Immature natural killer cell (primary cell): Measurements from ENCODE around the gene COL9A1. TPM values are rescaled to one million over a fixed set of nuclear protein-coding genes. Genes with fewer than 3 reads are reported as not detected.
"Not testable (repeated sequence)": the region's sequence is repeated elsewhere in the genome, so short reads cannot be mapped to it uniquely, and the experiment has no call there.

Experiments used
- DNase-seq, 3 donors: peaks; one replicate each; pipeline ENCODE4 v3.0.0; 2022; ENCODE audit warnings: mixed read lengths in 1 of 3
- H3K27ac Mint-ChIP-seq, 6 donors: one replicate each; pipeline ENCODE4 v1.8.0; 2020; ENCODE audit warnings: mixed read lengths in 6 of 6, mild to moderate bottlenecking in 5 of 6, inconsistent platforms in 4 of 6, moderate library complexity in 3 of 6
- H3K27me3 Mint-ChIP-seq, 3 donors: one replicate each; pipeline ENCODE4 v1.8.0; 2020 to 2021; ENCODE audit warnings: low read depth in 3 of 3, mild to moderate bottlenecking in 3 of 3, mixed read lengths in 3 of 3, moderate library complexity in 3 of 3, inconsistent platforms in 1 of 3
- H3K36me3 Mint-ChIP-seq, 3 donors: one replicate each; pipeline ENCODE4 v1.8.0; 2020; ENCODE audit warnings: mixed read lengths in 3 of 3, inconsistent platforms in 2 of 3, mild to moderate bottlenecking in 2 of 3
- H3K4me1 Mint-ChIP-seq, 2 donors: one replicate each; pipeline ENCODE4 v1.8.0; 2020; ENCODE audit warnings: inconsistent platforms in 2 of 2, mild to moderate bottlenecking in 2 of 2, mixed read lengths in 2 of 2, moderate library complexity in 1 of 2
- H3K4me3 Mint-ChIP-seq, 5 donors: one replicate each; pipeline ENCODE4 v1.8.0; 2020; ENCODE audit warnings: mild to moderate bottlenecking in 5 of 5, mixed read lengths in 5 of 5, inconsistent platforms in 3 of 5, moderate library complexity in 3 of 5
- H3K9me3 Mint-ChIP-seq, 6 donors: one replicate each; pipeline ENCODE4 v1.8.0; 2020; ENCODE audit warnings: mild to moderate bottlenecking in 6 of 6, mixed read lengths in 6 of 6, inconsistent platforms in 4 of 6, moderate library complexity in 3 of 6
- polyA plus RNA-seq, 3 donors: library from polyadenylated mRNA; unstranded; fragments of 300-500 nt; fragmentation: Illumina TruSeq; gene quantifications; one replicate each; pipeline ENCODE4 v1.2.3, GENCODE V29; 2021

The COL9A1 gene
- polyA plus RNA-seq, 3 donors from 2014 or later = not detected

DNA sequence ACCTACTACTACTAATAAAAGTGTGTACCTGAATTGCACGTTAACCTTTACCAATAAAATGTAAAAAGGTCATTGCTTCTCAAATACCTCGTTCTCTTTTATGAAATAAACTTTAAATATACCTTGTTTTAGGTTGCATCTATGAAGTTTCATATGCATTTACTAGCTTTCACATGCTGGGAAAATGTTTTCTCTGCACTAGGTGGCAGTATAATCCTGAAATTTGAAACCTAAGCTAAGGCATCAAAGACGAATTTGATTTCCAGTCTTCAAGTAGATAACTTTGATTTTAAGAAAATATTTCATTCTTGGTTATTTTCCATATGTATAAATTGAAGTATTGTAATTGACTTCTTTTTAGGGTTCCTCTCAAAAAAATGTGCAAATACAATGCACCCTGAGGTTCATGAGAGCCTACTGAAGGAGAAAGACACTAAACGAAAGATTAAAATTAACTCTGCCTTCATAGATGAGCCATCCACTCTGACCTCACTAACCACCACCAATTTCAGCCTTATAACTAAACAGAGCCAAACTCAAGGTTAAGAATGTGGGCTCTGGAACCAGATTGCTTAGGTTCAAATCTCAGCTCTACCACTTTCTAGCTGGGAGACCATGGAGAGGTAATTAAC, 7.3 kb upstream of the COL9A1 start:
- Mint-ChIP-seq H3K27me3 (peaks cover 0 to 2% (median 0%) of the 10 kb centered on the region in 3 donors), H3K27ac (no peak overlapping the region), H3K4me1 (no peaks in the 10 kb centered on the region), H3K9me3 (no peaks in the 10 kb centered on the region), H3K36me3 (no peaks in the 10 kb centered on the region), H3K4me3 (no peak overlapping the region)
- peak in 1 of 3 donors; percentile 1 for DNase-seq

DNA sequence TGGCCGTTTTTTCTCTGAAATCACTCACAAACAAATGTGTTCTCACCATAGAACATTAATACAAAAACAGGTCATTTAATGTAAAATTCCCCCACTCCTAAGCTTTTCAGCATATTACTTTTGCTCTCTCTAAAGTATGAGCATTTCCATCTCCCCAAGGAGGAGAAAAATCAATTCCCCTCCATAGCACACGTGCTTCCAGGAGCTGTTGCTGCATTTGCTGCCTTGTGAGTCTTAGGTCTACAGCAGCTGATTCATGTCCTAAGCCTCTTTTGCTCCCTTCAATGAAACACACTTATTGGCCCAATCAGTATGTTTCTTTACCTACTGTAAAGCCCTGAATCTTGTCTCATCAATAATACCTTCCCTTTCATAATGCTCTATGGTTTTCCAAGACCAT, 6.4 kb upstream of the COL9A1 start:
- no peak overlapping the region for H3K4me3 Mint-ChIP-seq
- no peaks in the 10 kb centered on the region for H3K36me3 Mint-ChIP-seq
- no peak overlapping the region for H3K27ac Mint-ChIP-seq
- H3K27me3 Mint-ChIP-seq = peaks cover 0 to 7% (median 0%) of the 10 kb centered on the region in 3 donors
- no peaks in the 10 kb centered on the region for H3K4me1 Mint-ChIP-seq
- DNase-seq = no peak
- H3K9me3 Mint-ChIP-seq = no peaks in the 10 kb centered on the region

DNA sequence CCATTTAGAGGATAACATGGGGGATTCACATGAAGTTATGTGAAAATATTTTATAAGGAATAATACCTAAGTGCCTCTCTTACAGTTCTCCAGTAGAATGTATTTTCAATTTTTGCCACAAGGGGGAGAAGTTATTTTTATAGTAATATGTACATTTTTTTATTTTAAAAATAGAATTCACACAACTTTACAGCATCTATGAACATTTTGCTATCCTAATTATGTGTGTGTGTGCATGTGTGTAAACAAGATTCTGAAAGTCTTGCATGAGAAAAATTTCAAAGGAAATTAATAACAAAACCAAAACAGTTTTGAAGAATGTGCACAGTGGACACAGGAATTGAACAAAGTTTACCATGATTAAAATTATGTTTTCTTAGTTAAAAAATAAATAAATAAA, 5.3 kb upstream of the COL9A1 start:
- H3K27ac Mint-ChIP-seq, H3K36me3 Mint-ChIP-seq, H3K4me3 Mint-ChIP-seq, H3K4me1 Mint-ChIP-seq, DNase-seq, H3K27me3 Mint-ChIP-seq, H3K9me3 Mint-ChIP-seq: not testable (repeated sequence)

DNA sequence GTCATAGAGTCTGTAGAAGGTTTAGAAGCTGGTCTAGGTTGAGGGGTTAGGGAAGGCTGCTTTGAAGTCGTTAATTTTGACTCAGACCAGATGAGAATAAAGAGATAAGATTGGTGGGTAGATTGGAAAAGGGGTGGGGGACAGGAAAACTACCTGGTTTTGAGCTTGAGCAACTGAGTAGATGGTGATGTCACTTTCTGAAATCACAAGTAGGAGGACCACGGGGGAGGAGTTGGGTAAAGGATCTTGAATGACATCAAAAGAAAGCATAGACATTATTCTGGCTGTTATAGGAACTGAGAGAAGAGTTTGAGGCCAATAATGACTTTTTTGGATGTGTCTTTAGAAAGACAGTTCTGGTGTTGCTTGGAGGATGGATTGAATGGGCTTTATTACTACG, 4.1 kb upstream of the COL9A1 start:
- H3K27me3 Mint-ChIP-seq = peaks cover 0 to 5% (median 0%) of the 10 kb centered on the region in 3 donors
- peaks cover 0 to 5% (median 0%) of the 10 kb centered on the region in 6 donors for H3K9me3 Mint-ChIP-seq
- H3K4me3 Mint-ChIP-seq = no peak overlapping the region
- H3K4me1 Mint-ChIP-seq = no peaks in the 10 kb centered on the region
- H3K36me3 Mint-ChIP-seq = no peaks in the 10 kb centered on the region
- H3K27ac Mint-ChIP-seq = no peak overlapping the region
- DNase-seq = no peak

DNA sequence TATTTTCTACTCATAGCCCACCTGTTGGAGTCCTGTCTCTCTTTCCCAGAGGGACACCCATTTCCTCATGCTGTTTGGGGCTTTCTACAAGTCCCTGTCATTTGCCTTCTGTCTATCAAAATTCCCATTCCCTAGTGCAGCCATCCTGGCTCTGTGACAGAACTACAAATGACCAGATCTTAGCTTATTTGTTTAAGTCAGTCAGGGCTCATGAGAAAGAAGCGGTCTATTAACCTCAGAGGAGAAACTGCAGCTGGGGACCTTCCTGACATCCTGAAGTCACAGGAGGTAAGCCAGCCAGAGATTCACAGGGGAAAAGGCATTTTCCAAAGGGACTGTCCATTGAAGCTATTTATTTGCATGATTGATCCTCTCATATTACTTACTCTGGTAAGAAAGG, 1.7 kb upstream of the COL9A1 start:
- peaks cover 0 to 5% (median 0%) of the 10 kb centered on the region in 3 donors for H3K27me3 Mint-ChIP-seq
- H3K27ac Mint-ChIP-seq = no peak overlapping the region

DNA sequence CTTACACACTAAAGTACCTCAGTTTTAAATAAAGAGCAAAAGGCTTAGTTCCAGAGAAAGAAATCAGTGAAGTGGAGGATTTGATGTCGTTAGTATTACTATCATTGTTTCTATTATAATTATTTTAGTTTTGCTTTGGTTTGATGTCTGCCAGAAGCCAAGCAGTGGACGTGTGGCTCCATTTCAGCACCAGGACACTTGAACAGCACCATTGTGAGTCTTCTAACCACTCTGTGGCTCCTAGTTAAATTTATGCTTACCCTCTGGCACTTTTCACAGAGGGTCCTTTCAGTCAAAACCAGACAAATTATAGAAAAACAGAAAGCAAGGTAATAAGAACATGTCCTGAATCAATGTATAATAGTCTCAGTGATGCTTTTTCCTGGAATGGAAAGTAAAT, 3.4 kb downstream of the COL9A1 start:
- peaks cover 0 to 5% (median 0%) of the 10 kb centered on the region in 6 donors for H3K9me3 Mint-ChIP-seq
- DNase-seq = no peak
- no peak overlapping the region for H3K27ac Mint-ChIP-seq
- no peaks in the 10 kb centered on the region for H3K36me3 Mint-ChIP-seq
- no peaks in the 10 kb centered on the region for H3K4me1 Mint-ChIP-seq
- H3K27me3 Mint-ChIP-seq = peaks cover under 1 to 4% (median 1%) of the 10 kb centered on the region in 3 donors
- no peak overlapping the region for H3K4me3 Mint-ChIP-seq

More for the DNA sequence above, 1.7 kb upstream of the COL9A1 start:
- Mint-ChIP-seq H3K4me1 (no peaks in the 10 kb centered on the region), H3K4me3 (no peak overlapping the region), H3K9me3 (peaks cover 0 to 5% (median 0%) of the 10 kb centered on the region in 6 donors), H3K36me3 (no peaks in the 10 kb centered on the region)
- DNase-seq = no peak

DNA sequence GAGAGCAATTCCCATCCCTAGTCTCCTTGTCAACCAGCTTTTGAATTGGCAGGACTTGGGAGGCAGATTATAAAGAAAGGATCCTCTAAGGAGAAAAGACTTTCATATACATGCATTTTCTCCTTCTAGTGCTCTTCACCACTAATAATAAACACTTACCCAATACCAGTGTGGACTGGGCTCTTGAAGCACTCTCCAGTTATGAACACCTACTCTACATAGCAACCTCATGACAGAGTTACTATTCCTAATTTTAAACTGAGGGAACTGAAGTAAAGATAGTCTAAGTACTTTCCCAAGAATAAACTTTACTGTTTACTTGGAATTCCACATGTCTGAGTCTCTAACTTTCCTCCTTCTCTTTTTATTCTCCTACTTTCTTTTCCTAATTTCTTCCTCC, 4.8 kb downstream of the COL9A1 start:
- H3K36me3 Mint-ChIP-seq = no peaks in the 10 kb centered on the region
- no peak overlapping the region for H3K27ac Mint-ChIP-seq
- H3K4me3 Mint-ChIP-seq = no peak overlapping the region
- DNase-seq = no peak
- peaks cover 0 to 4% (median 1%) of the 10 kb centered on the region in 3 donors for H3K27me3 Mint-ChIP-seq
- H3K9me3 Mint-ChIP-seq = peaks cover 0 to 5% (median 0%) of the 10 kb centered on the region in 6 donors
- H3K4me1 Mint-ChIP-seq = no peaks in the 10 kb centered on the region

DNA sequence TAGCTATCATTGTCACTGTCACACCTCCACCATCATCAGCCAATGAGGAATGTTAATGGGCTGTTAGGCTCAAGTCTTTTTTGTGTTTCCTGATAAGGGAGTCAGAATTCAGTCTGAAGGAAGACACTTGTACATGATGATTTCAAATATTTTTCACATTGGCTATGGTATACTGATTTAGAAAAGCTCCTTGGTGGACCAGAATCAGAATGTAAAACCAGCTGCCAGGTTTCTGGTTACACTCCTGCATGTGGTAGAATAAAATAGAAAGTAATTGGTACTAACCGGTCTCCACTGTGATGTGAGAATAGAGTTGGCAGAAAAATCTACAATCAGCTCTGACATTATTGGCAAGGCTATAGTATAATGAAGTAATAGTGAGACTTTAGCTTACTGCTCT, 10.7 kb downstream of the COL9A1 start:
- H3K9me3 Mint-ChIP-seq = no peaks in the 10 kb centered on the region
- no peaks in the 10 kb centered on the region for H3K36me3 Mint-ChIP-seq
- no peak overlapping the region for H3K27ac Mint-ChIP-seq
- DNase-seq = no peak
- peaks cover 0 to 1% (median 0%) of the 10 kb centered on the region in 3 donors for H3K27me3 Mint-ChIP-seq
- no peak overlapping the region for H3K4me3 Mint-ChIP-seq
- no peaks in the 10 kb centered on the region for H3K4me1 Mint-ChIP-seq

DNA sequence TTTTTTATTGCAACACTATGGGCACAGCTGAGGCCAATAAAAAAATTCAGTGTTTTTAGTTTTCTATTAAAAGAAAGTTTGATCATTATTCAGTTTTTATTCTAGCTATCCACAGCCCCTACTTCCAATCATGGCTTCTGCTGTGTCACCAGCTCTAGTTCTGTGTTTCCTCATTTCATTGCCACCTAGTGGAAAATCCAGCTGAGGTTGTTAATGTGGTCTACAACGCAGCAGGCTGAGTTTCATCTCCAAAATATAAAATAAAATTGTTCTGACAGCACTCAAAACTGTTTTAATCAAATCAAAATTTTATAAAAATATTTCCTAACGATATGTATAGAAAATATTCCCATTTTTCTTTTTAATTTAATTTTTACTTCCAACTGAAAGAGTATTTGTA, 13.6 kb downstream of the COL9A1 start:
- no peaks in the 10 kb centered on the region for H3K9me3 Mint-ChIP-seq
- no peaks in the 10 kb centered on the region for H3K4me1 Mint-ChIP-seq
- no peaks in the 10 kb centered on the region for H3K27me3 Mint-ChIP-seq
- DNase-seq = no peak
- H3K27ac Mint-ChIP-seq = no peak overlapping the region
- H3K4me3 Mint-ChIP-seq = no peak overlapping the region
- no peaks in the 10 kb centered on the region for H3K36me3 Mint-ChIP-seq

DNA sequence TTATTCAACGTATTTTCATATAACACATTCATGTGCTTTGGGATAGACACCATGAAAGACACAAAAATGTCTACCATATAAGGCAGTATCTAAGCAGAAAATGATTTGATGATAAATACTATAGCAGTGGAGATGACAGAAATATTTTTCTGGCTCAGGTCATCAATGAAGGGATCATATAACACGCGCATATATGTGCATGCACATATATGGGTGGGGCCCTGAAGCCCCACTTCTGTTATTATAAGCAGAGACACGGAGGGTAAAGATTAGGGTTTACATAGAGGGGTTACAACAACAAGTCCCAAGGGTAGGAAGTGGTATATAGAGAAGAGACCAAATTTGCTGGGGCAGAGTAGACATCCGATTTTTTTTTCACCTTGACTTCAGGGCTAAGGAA, 16.0 kb downstream of the COL9A1 start:
- no peaks in the 10 kb centered on the region for H3K27me3 Mint-ChIP-seq
- H3K4me1 Mint-ChIP-seq = no peaks in the 10 kb centered on the region
- no peak overlapping the region for H3K4me3 Mint-ChIP-seq

DNA sequence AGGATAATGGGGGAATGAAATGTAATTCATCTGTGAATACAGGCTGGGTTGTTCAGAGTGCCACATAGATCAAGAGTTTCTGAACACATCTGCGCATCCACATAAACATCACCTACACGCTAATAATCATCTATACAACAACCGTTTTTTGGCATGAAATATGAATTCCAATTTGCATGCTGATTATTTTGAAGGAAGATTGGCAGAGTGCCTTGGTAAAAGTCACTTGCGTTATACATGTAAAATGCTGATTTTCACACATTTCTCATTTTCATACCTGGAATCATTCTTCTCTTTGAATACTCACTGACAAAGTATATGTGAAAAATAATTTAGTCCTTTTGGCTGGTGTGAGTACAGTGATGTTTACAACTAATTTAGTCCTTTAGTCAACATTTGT, 17.7 kb downstream of the COL9A1 start:
- H3K4me1 Mint-ChIP-seq = no peaks in the 10 kb centered on the region
- H3K27ac Mint-ChIP-seq = no peak overlapping the region
- no peak overlapping the region for H3K4me3 Mint-ChIP-seq
- H3K9me3 Mint-ChIP-seq = no peaks in the 10 kb centered on the region
- no peak for DNase-seq
- peaks cover 0 to 3% (median 3%) of the 10 kb centered on the region in 3 donors for H3K27me3 Mint-ChIP-seq
- H3K36me3 Mint-ChIP-seq = no peaks in the 10 kb centered on the region

More for the DNA sequence above, 16.0 kb downstream of the COL9A1 start:
- H3K27ac Mint-ChIP-seq = no peak overlapping the region
- H3K36me3 Mint-ChIP-seq = no peaks in the 10 kb centered on the region
- DNase-seq = no peak
- H3K9me3 Mint-ChIP-seq = no peaks in the 10 kb centered on the region

DNA sequence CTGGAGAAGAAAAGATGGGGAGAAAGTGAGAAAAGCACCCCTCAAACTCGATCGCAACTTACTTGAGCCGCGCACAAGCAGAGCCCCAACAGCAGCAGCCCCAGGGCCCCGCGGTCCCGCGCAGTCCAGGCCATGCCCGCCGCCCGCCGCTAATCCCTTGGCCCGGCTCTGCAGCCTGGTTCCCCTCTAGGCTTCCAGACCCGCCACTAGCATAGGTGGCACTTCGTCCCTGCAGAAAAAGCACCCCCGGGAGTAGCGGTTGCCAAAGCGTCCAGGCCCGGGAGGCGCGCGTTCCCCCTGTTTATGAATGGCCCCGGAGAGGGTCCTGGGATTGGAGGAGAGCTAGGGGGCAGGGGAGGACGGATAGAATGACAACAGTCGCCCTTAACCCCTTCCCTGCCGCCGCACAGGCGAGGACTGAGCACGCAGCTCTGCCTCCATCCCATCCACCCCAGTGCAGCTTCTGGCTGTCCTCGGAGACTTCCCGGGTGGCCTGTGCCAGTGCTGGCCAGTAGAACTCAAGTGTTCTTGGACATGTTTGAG, 19.9 kb downstream of the COL9A1 start:
- no peak overlapping the region for H3K4me3 Mint-ChIP-seq
- H3K27me3 Mint-ChIP-seq = peaks cover 0 to 5% (median 3%) of the 10 kb centered on the region in 3 donors
- H3K36me3 Mint-ChIP-seq = no peaks in the 10 kb centered on the region
- peaks cover 0 to 2% (median 0%) of the 10 kb centered on the region in 6 donors for H3K9me3 Mint-ChIP-seq
- DNase-seq = no peak
- H3K27ac Mint-ChIP-seq = no peak overlapping the region
- H3K4me1 Mint-ChIP-seq = no peaks in the 10 kb centered on the region

DNA sequence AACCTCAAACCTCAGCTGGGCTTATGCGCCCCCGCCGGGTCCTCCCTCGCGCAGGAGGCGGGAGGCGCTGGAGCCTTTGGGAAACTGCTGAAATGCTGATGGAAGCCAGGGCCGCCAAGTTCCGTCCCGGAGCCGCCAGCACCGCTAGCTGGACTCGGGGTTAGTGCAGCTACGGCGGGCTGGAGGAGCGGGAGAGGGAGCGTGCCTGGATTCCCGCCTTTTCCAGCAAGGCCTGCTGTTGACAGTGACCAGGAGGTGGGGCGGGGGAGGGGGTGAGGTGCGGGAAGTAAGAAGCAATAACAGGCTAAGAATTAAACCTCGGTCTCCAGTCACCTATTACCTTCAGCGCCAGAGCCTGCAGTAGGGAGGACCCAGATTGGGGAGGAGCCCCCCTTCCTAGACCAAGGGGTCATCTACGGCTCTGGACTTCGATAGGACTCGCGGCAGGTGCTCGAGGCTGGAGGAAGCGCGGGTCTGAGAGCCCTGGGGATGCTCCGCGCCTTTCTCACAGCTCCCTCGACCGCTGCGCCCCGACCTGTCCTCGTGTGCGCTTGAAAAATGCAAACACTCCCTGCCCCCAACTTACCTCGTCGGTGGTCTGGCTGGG, 20.5 kb downstream of the COL9A1 start:
- Mint-ChIP-seq H3K27me3 (peaks cover 0 to 5% (median 3%) of the 10 kb centered on the region in 3 donors), H3K36me3 (no peaks in the 10 kb centered on the region), H3K4me1 (no peaks in the 10 kb centered on the region), H3K9me3 (peaks cover 0 to 2% (median 0%) of the 10 kb centered on the region in 6 donors), H3K27ac (no peak overlapping the region), H3K4me3 (no peak overlapping the region)
- DNase-seq = no peak

DNA sequence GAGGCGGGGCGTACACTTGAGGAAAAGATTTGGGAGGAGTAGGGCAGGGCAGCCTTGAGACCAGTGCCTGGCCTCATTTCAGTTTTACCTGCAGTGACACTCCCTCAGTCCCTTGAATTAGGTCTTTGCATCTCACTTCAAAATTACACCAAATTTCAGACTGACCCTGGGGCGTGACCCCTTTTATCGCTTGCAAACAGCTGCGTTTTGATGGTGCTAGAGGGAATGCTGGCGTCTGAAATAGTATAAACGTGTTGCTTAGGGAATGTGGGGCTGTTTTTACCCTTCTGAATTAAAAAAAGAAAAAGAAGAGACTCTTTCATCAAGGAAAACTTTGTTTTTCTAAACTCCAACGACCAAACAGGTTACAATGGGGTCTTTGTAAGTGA, 21.0 kb downstream of the COL9A1 start:
- peaks cover 0 to 5% (median 3%) of the 10 kb centered on the region in 3 donors for H3K27me3 Mint-ChIP-seq
- no peaks in the 10 kb centered on the region for H3K4me1 Mint-ChIP-seq
- peaks cover 0 to 2% (median 0%) of the 10 kb centered on the region in 6 donors for H3K9me3 Mint-ChIP-seq
- no peak overlapping the region for H3K4me3 Mint-ChIP-seq
- no peaks in the 10 kb centered on the region for H3K36me3 Mint-ChIP-seq
- no peak for DNase-seq
- no peak overlapping the region for H3K27ac Mint-ChIP-seq
